GM18873 (cell line): ENCODE results near the gene METTL17.

Experiments
- ATAC-seq: cut with Tn5 transposase; IDR thresholded peaks from one replicate; pipeline ENCODE4 v1.9.1; 2021; ENCODE audit warnings: mild to moderate bottlenecking, moderate library complexity, moderate number of reproducible peaks; ENCODE audit not compliant: unreplicated experiment, low FRiP score

METTL17 gene

DNA sequence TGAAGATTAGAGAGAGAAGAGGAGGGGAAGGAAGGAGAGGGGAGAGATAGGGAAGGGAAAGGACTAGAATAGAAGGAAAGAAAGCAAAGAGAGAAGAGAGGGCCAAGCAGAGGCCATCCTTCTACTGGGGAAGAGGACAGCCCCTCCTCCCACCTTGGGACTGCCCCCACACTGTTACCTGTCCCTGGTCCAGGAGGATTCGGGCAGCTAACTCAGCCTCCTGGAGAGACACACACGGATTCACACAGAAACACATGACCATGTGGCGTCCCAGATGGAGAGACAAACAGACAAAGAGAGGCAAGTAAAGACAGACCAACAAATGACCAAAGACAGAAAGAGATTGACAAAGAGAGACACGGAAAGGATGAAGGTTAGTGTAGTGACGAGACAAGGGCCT lies 32.9 kb downstream of the METTL17 start:
- no peak for ATAC-seq

DNA sequence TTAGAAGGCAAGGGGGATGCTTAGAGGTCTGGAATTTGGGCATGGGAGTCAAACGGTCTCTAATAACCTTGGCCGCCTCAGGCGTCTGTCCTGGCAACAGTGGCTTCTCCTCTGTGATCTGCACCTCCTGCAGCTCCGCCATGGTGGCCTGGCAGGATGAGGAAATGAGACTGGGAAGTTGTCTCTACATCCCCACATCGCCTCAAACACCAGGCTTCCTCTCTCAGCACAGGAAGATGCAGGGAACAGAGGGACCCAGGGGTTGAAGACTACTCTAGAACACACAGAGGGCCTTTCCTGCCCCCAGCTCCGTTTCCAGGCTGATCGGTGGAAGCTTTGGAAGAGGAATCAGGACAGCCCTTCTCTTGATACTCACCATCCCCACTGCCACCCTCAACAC lies 33.4 kb downstream of the METTL17 start:
- ATAC-seq = no peak

DNA sequence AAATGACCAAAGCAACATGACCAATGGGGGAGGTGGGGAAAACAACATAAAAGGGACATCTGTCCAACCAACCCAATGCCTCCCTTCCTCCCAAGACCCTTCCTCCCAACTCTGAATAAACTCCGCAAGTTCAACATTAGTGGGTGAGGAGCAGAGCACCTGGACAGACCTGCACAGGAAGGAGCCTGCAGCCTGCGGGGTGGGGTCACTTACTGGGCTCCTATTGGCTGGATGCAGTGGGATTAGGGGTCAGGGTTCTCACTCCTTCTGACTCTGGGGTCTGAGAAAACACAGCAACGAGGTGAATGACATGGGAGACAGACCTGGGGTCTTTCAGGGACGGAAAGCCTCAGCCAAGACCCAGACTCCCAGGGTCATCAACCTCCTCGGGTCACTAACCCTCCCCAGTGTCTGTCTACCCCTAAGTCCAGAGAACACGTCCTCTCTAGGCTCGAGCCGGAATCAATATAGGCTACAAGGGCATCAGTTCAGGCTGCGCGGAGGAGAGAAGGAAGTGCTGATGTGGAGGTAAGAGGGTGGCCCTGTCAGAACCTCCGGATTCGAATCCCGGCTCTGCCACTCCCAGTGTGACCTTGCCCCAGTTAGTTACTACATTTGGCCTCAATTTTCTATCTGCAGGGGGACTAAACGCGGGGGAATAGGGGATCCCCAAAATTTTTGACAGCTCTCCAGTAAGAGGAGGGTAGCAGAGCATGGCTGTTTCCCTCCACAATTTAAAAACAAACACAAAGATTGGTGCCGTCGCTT lies 34.2 kb downstream of the METTL17 start:
- no peak for ATAC-seq

DNA sequence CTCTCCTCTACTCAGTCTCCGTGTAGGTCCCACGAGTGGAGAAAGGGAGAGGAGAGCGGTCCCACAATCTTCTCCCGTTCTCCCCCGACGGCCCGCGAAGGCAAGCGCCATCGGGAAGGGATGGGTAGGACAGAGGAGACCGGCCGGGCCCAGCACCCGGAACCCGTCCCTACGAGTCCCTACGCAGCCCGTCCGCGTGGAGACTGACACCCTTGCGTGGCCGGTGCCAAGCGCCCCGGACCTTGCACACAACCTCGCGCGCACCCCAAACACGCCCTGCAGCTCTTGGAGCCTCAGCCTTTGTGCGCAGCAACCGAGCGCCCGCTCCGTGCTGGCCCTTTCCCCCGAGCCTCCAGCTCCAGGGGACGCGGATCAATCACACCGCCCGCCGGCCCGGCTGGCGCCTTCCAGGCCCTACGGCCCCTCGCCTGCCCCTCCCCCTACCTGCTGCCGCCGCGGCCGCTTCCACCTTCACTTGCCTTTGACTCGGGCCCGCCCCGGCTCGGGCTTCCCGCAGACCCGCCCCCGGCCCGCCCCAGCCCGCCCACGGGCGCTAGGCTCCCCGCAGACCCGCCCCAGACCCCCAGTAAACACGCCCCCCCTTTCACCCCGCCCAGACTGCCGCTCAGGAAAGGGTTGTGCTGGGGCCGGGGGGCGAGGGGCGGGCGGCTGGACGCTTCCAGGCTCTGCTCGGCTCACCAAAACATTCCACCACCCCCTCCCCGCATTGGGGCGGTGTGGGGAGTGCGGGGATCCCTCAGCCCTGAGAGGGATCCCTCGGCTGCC lies 35.0 kb downstream of the METTL17 start, which contains the start of gene NDRG2:
Gene NDRG2 (minus strand): TSS at position 477 of the 786 bp plus-strand sequence. CDS start 1,746 bp downstream, outside the sequence.
- no peak for ATAC-seq

DNA sequence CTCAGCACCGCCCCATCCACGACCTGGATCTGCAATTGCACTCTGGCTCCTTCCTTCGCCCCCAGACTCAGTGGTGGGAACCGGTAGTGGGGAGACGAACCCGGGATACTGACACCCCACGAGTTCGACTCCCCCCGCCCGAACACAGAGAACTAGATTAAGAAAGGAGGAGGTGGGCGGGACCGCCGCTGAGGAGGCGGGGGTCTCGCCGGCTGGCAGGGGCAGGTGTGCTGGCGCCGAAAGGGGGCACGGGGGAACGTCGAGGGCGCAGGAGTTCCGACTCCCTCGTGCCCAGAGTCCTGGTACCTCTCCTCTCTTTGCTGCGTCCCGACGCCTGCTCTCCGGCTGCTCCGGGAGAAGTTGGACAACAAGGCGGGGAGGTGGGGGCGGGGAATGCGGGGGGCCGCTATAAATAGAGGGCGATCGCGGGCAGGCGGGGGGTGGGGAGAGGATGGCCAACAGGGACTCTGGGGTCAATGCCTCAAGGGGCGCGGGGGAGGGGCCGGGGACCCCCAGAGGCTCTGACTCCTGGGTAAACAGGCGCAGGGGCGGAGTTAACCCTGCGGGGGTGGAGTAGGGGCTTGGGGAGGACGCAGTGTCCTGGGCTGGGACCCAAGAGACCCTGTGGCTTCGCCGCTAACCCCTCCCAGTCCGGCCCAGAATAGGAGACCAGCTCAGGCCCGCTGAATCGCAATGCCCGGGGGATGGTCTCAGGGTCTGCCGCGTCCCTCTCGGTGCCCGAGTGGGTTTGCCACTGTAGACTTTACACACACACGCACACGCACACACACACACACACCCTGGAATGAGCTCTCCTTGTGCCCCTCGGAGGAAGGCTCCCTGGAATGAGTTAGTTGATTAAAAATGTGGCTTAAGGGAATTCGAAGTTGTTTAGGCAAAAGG lies 35.8 kb downstream of the METTL17 start:
- ATAC-seq = no peak

DNA sequence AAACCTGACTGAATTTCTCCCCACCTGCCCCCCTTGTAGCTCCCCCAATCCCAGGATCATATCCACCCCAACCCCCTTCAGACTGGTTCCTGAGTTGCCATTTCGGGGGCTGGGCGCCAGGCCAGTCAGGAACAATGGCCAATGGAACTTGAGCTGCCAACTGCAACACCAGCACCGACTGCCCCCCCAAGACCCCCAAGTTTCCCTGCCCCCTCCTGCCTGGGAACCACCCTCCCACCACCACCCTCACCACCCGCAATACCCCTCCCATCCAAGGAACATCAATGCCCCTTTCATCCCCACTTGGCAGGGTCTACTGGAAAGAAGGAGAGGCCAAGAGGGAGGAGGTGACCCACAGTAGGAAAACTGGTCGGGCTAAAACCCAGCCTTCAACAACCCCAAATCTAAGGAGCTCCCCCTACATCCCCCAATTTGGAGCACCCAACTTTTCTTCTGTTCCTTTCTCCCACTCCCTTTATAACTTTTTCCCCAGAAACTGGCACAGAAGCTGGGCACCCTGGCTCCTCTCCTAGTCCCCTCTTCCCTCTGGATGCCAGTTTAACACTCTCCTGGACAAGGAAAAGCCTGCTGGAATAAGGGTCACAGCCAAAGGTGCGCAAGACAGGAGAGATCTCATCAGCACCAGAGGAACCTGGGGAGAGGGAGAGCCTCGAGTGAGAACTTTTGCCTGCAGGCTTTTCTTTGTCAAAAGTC lies 36.7 kb downstream of the METTL17 start:
- no peak for ATAC-seq

DNA sequence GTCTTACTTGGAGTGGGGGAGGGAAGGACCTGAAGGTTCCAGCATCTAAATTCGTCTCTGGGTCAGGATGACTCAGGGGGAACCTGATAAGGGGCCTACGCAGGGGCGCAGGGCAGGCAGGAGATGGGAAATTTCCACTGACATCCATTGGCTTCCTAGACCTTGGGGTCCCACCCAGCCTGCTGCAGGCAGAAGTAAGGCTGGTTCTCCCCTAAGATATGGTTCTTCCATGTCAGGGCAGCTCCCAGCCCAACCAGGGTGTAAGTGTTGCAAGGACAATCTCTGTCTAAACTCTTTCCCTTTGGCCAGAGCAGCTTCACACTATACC lies 37.2 kb downstream of the METTL17 start:
- ATAC-seq = no peak

DNA sequence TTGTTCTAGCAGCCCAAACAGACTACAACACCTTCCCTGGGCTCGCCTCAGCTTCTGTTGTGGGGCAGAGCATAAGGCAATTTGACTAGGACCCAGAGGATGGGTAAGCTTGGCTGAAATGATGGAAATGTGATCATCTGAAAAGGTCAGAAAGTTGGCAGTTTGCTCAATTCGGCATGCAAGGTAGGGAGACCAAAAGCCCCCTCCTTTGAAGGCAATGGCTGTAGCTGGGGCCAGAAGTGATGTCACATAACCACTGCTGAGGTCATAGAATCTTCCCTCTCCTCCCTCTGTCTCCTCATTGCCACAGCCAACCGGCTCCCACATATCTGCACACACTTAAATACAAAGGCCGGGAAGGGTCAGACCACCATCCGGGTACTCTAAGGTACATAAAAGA lies 40.1 kb downstream of the METTL17 start, which contains the start of gene TPPP2:
Gene TPPP2 (plus strand): TSS at position 301 of the 400 bp plus-strand sequence. CDS start 365 bp downstream, outside the sequence.
- ATAC-seq = no peak

DNA sequence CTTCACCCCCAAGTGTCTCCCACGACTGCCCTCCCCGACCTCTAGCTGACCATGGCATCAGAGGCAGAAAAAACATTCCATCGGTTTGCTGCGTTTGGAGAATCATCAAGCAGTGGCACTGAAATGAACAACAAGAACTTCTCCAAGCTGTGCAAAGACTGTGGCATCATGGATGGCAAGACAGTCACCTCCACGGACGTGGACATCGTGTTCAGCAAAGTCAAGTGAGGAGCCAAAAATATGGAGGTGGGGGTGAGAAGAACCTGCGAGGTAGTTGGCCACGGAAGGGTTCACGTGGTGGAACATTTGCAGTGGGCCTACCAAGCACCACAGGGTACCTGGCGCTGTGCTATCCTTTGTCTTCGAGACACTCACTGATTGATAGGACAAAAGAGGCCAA lies 40.8 kb downstream of the METTL17 start:
- no peak for ATAC-seq

DNA sequence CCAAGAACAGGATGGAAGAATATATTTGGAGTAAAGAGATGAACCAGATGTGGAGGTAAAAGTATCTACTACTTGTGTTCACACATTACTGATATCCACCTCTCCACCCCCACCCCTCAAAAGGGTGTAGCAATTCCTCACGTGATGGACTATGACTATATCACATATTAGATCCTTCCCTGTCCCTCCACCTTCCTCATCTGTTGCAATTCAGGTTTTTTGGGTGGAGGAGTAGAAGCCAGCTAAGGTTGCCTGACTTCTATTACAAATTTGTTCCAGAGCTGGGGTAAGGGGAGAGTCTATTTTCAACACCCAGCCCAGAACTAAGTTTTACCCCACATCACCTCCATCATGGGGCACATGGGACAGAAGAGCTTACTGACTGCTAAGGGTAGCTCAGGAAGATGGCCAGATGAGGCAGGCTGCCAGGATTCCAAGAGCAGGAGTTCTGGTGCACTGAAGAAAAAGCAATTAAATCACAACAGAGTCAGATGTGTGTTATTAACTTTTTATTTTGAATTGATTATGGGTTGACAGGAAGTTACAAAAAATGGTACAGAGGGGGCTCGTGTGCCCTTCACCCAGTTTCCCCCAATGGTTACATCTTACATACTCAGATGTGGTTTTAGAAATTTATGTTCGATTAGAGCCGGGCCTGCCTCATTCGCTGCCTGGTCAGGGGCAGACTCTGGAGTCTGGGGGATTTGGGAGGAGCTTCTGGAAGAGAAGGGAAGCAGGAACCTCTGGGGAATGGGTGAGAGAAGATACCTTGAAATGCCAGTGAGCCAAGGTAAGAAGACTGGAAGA lies 42.7 kb downstream of the METTL17 start:
- no peak for ATAC-seq

DNA sequence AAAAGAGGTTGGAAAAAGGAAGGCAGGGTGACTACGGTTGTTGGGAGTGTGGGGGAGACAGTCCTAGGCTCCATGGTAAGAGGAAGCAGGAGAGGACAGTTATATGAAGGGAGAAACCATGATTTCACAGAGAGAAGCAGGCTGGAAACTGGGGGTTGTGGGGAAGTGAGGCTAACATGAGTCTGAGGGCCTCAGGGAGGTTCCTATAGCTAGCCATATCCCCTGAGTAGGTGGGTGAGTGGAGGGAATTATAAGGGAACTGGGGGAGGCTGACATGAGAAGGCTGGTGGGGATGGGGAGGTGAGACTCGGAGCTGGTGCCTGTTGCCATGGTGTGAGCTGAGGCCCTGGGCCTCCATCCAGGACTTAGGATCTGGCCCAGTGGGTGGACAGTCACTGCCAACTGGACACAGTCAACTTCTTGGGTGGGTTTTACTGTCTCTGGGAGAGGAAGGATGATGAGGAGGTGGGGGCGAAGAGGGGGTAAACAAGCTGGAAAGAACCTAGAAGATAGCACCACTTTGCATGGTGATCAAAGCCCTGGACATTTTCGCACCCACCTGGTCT lies 43.4 kb downstream of the METTL17 start:
- ATAC-seq = no peak

DNA sequence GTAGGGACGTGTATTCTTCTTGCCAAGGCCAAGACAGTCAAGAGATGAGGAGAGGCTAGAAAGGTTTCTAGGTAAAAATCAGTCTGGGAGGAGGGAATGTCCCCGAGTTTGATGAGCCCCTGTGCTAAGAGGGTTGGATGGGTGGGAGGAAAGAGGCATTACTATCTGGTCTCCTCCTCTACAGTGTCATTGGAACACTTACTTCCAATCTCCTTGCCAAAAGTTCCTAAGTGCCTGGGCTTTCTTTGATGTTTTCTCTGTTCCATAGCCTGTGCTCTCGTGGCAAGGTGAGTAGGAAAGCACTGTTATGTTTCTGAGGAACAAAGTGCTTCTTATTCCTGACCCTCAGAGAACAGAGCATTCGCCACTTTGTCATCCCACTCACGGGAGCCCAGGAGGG lies 44.9 kb downstream of the METTL17 start, which contains the start of gene RNASE13:
Gene RNASE13 (minus strand): TSS at position 101 of the 400 bp plus-strand sequence. CDS start 519 bp downstream, outside the sequence.
- ATAC-seq = no peak

DNA sequence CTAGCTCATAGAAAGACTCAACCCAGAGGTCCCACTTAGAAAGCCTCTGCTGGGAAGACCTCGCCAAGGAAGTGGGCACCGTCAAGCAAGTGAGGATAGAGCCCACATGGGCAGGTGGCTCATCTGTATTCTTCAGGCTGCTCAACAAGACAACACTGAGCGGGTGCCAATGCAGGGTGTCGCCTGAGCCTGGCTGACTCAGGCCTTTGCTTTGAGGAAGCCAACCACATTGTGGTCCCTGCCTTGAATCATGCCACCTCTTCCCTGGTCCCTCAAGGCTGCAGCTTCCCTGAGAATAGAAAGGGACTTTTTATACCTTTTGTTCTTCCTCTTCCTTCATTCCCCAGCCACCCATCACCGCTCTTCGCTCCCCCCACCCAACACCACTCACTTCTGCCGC lies 47.0 kb downstream of the METTL17 start:
- ATAC-seq = no peak

DNA sequence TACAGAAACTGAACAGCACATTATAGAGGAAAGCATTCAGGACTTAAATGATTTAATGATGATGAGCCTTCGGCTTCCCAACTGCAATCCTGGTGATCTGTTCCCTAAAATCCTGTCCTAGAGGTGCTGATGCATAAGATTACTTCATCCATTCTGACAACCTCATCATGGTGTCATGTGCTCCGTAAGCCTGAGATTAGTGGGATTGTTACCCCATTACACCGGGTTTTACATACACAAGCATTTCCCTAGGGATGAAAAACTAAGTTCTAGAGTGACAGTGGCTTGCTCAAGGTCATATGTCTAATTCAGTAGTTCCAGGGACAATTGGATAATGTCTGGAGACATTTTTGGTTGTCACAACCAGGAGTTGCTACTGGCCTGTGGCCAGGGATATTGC lies 47.4 kb downstream of the METTL17 start:
- ATAC-seq = no peak

DNA sequence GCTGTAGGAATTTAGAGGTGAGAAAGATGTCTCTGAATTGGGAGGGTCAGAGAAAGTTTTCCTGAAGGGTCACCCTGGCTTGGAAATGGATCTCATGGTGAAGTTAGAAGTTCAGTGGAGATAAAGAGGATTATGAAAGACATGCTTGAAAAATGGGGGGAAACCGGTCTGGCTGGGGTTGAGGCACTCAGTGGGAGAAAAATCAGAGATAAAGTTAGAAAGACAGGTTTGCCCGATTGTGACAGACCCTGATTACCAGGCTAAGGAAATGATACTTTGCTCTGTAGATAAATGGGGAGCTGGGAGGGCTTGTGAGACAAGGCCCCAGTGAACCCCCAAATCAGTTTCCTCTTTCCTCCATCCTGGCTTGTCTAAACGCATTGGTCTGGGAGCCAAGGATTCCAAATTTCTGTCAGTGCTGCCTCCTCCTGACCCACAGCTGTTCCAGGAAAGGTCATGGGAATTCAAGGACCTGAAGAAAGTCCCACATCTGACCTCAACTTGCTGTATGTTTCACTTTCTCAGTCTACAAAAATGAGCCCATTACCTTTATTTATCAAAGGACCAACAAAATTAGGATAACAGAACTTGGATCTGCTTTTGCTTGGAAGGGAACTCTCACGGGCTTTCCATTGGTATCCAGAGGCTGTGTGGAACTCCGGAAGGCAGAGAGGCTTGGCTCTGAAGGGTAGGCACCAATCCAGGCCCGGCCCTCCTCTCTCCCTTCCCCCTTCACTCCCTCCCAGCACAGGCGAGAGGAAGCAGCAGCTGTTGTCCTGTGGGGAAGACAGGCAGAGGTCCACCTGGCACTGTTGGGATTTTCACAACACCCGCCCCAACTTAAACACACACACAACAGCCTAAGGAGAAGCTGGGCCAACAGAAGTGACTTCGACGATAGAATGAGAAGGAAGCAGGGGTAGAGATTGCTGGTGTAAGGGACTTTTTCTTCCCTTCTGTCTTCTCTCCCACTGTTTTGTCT lies 49.0 kb downstream of the METTL17 start:
- no peak for ATAC-seq

DNA sequence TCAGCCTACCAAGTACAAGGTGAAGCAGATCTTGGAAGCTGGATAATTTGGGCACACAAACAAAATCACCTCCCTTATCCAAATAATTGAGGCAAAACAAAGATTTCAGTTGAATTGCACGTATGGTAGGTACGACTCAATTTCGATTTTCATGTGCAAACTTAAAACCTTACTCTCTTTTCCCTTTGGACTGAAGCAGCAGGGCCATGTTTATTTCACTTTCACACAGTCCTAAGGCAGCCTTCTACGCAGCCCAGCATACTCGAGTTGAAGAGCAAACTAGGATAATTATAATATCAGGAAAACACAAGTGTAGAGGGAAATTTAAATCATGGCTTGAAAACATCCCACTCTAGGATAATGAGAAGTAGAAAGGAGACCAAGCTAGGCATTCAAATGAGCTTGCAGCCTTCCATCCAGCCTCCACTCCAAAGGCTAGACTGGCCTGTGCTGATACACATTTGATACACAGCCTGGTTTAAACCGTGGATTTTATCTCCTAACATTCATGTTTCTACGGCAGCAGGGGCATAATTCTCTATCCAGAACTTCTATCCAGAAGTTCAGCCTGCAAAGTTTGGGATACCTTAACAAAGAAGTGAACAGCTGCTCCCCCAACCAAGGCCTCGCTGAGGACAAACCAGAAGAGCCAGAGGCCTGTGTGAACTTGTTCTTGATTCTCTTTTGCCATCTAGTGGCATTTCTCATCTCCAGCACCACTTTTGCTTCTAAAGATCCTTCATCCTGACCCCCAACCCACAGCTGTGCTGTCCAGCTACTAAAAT lies 50.0 kb downstream of the METTL17 start:
- no peak for ATAC-seq

DNA sequence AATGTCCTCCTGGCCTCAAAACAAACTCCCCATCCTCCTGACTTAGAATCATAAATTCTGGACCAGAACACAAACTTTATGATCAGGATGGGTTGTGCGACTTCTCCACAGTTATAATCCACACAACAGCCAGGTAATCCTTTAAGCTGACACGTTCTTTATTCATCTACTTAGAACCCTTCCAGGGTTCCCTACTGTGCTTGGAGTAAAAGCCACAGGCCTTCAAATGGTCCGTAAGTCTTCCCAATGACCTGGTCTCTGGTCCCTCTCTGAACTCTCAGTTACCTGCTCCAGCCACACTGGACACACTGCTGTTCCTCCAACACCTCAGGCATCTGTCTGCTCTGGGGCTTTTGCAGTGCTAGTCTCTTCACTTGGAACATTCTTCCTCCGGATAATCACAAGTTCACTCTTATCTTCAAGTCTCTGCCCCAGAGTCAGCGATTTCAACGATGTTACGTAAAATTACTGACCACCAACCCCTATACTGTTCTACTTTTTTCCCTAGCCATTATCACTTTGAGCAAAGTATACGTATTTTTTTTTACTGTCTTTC lies 50.7 kb downstream of the METTL17 start:
- no peak for ATAC-seq
